Measurements from ENCODE around the gene ATXN1. TPM values are rescaled to one million over a fixed set of nuclear protein-coding genes. Genes with fewer than 3 reads are reported as not detected.

The ATXN1 gene
- total and polyA plus RNA-seq, 2 of the 13 experiments (the other 11 are each of a cell fraction or from before 2014, with no cell fraction given), result 20.7 to 39.5 TPM

GRCh38 chr6:16595514-16596120, 165.6 kb downstream of the ATXN1 start (continued):
- no peak for TF ChIP-seq ZNF652 (CRISPR knock-in tag; IDR thresholded peaks at IDR 0.05; ENCODE audit: borderline replicate concordance, low read depth)

DNA sequence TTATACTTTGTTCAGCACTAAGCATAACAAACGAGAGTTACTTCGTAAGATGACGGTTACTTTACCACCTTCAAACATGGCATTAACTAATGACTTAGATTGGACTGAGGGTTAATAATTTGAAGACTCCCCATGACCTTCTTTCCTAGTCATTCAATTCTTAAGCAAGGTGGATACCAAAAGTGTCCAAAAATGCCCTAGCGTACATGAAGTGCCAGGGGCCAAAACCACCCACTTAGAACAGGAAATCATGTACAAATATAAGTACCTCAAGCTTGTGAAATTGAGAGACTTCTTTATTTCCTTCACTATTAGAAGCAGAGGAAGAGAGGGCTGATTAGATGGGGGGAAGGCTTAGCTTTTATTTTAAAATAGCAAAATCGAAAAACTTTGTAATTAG, 166.4 kb downstream of the ATXN1 start:
- WGBS (ENCODE audit: low lambda C conversion rate), result 91% methylated on average over 5 of the region's 5 CpGs
- intact Hi-C loops (cut with micrococcal nuclease; ENCODE audit: unreplicated experiment), result no loop called here
- no peaks in the 10 kb centered on the region for H3K27me3 ChIP-seq (ENCODE audit: control insufficient read depth in 1 of 2, insufficient read depth in 2 of 2, low read length in 2 of 2)
- no peak for TF ChIP-seq YY1 (IDR thresholded peaks at IDR 0.05; ENCODE audit: insufficient read depth, insufficient replicate concordance, low read depth, low read length)
- no peak for TF ChIP-seq RORA (CRISPR knock-in tag; IDR thresholded peaks at IDR 0.05)
- TF ChIP-seq SMYD3 (CRISPR knock-in tag; IDR thresholded peaks at IDR 0.05), result no peak
- no peak for TF ChIP-seq KDM4B (CRISPR knock-in tag; IDR thresholded peaks at IDR 0.05)
- no peak for TF ChIP-seq ATAD3A (CRISPR knock-in tag; IDR thresholded peaks at IDR 0.05)
- no peak for TF ChIP-seq ZNF331 (CRISPR knock-in tag; IDR thresholded peaks at IDR 0.05)
- TF ChIP-seq NR0B2 (CRISPR knock-in tag; IDR thresholded peaks at IDR 0.05), result no peak
- no peak for TF ChIP-seq ZNF33B (CRISPR knock-in tag; IDR thresholded peaks at IDR 0.05)
- TF ChIP-seq ZFP41 (CRISPR knock-in tag; IDR thresholded peaks at IDR 0.05; ENCODE audit: borderline replicate concordance), result no peak
- TF ChIP-seq TBX2 (CRISPR knock-in tag; IDR thresholded peaks at IDR 0.05; ENCODE audit: borderline replicate concordance), result no peak
- no peak for TF ChIP-seq HNF1A (IDR thresholded peaks at IDR 0.05; ENCODE audit: low read depth)
- no peak for TF ChIP-seq HNF1A (CRISPR knock-in tag; IDR thresholded peaks at IDR 0.05; ENCODE audit: borderline replicate concordance)
- TF ChIP-seq ZNF605 (CRISPR knock-in tag; IDR thresholded peaks at IDR 0.05), result no peak
- no peak for TF ChIP-seq JUNB (CRISPR knock-in tag; IDR thresholded peaks at IDR 0.05; ENCODE audit: borderline replicate concordance)
- H2AFZ ChIP-seq (ENCODE audit: low read length), result no peak overlapping the region
- H3K9ac ChIP-seq (ENCODE audit: insufficient read depth, low read depth, low read length), result no peak overlapping the region
- FAIRE-seq (no peak), ATAC-seq (no peak), DNase-seq (ENCODE audit: low spot score) (no peak)
- ChIA-PET POLR2A (no interaction called here), CTCF (ENCODE audit: low intra/inter-chr PET ratio, low total read pairs) (no interaction called here)
- no peak overlapping the region for H3K4me2 ChIP-seq (ENCODE audit: low read depth, low read length)
- no peaks in the 10 kb centered on the region for H3K79me2 ChIP-seq (ENCODE audit: insufficient read depth, low read length)
- H3K4me1 ChIP-seq (ENCODE audit: insufficient read depth, low read length), result peaks cover 10% of the 10 kb centered on the region
- no peak overlapping the region for H3K4me3 ChIP-seq (replicated peaks in 1 of 3; ENCODE audit: insufficient read depth in 1 of 3, low read depth in 2 of 3, low read length in 3 of 3)
- H3K36me3 ChIP-seq (replicated peaks in 1 of 2; ENCODE audit: control insufficient read depth in 1 of 2, insufficient read depth in 2 of 2, low read length in 2 of 2), result peaks cover 0 to 4% of the 10 kb centered on the region in 2 experiments; a peak in 2 of 5 replicates
- H4K20me1 ChIP-seq (ENCODE audit: insufficient read depth, low read length), result no peaks in the 10 kb centered on the region
- H3K27ac ChIP-seq (ENCODE audit: extremely low read length, insufficient read depth, low read length), result no peak overlapping the region
- no peaks in the 10 kb centered on the region for H3K9me3 ChIP-seq (ENCODE audit: low read length)
- BruUV-seq (replicated peaks), result no TSS peak
- in situ Hi-C loops (cut with HindIII; ENCODE audit: extremely low pct_ligation_motif_present, low pct_unique_long_range_greater_than_20kb), result no loop called here
